ENCODE results near the gene UCHL5.

The UCHL5 gene, protein sequence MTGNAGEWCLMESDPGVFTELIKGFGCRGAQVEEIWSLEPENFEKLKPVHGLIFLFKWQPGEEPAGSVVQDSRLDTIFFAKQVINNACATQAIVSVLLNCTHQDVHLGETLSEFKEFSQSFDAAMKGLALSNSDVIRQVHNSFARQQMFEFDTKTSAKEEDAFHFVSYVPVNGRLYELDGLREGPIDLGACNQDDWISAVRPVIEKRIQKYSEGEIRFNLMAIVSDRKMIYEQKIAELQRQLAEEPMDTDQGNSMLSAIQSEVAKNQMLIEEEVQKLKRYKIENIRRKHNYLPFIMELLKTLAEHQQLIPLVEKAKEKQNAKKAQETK

DNA sequence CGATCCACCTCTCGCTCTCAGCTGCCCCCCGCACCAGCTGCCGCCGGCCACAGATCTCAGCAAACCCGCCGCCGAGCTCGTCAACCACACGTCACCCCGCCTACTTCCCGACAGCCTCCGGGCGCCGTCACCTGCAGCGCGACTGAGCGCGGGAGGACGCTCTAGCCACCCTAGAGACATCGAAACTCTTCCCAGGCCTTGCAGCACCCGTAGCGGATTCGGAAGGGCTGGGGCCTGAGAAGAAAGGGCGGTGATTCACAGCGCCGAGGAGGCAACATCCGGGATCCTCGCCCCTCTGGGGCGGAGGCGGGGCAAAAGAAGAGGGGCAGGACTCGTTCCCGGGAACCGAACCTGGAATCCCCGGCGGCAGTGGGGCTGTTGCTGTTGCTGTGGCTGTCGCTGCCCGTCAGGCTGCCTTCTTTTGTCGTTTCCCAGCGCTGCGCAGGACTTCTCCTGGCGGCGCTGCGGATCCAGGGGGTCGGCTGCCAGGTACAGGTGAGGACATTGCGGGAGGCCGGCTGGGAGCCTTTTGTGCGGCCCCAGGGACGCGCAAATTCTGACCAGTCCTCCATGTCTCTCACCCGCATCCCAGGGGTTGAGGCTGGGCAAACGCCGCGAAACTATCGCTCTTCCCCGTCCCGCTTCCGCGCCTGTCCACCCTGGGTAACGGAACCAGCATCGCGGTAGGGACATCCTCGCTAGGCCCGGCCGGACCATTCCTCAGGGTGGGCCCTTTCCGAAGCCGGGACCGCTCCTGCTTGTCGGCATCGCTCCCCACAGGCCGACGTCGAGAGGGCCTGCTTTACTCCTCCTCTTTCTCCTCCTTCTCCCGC lies at the start of gene UCHL5, which contains the start of gene RO60:
Gene UCHL5, minus strand, starts transcription at position 79 of the 833 bp plus-strand sequence. CDS start 100 bp downstream, outside the sequence.
Gene RO60, plus strand, starts transcription at position 331 of the 833 bp plus-strand sequence. CDS start 9,443 bp downstream, outside the sequence.
- DNase-seq = peak; percentile 89

DNA sequence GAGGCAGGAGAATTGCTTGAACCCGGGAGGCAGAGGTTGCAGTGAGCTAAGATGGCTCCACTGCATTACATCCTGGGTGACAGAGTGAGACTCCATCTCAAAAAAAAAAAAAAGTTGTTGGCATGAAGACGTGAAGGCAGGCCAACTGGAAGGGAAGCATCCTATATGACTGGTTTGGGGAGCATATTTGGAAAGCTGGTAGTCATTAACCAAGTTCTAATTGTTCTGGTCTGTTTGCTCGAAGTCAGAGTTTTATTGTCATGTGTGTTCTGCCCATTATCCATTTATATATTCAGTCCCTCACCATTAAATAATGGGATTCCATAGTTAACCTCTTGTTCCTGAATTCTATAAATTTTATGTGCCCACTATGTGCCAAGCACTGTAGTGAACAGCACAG lies 49.3 kb upstream of the UCHL5 start:
- no peak for DNase-seq

DNA sequence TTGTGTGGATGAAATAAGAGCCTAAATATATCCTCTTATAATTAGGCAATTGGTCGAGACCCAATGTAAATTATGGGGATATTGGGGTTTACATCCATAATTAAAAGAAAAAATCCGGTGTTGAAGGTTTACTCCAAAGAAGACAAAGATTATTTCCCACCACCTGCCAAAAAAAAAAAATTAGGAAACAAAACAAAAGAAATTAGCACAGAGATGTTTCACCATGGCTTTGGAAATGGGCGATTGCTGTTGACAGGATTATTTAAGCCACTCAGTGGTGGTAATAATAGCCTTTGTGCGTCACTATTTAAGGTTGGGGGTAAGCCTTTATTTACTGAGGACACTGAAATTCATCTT lies 46.6 kb upstream of the UCHL5 start:
- no peak for DNase-seq

DNA sequence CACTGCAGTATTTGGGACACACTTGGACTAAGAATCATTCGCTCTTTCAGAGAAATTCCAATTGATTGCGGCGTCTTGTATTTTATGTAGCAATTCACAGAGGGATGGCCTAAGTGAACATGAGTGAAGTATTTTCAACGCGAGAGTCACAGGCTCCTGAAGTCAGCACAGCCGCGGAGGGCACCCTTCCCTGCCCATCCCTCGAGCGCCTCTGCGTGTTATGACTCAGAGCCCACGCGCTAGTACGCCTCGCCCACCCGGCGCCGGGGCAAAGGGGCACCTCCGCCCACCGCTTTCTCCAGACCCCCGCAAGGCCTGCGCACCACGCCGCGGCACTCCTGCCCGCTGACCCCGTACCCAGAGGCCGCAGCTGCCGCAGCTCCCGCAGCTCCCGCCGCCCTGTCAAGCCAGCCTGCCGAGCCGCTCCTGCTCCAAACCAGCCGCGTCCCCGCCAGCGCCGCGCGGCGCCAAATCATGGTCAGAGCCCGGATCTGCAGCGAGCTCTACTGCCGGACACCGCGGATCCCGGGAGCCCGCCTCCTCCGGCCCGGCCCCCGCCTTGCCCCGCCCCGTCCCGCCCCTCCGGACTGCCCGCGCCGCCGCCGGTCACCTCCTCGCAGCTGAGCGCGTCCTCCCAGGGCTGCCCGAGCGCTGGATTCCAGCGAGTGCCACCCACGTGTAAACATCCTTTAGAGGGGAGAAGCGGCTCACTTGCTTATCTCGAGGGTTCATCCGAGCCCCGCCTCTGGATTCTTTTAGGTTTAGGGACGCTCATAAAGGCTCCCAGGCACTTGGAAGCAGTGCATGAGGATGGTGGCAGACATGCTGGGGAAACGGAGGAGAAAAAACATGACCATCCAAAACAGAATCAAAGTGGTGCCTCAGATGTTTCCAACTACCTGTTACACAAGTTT lies 46.0 kb upstream of the UCHL5 start, which contains the start of gene GLRX2:
Gene GLRX2, minus strand, starts transcription at position 508 of the 914 bp plus-strand sequence. Its CDS starts 32 bp downstream, at position 476.
- DNase-seq = peak; percentile 65

DNA sequence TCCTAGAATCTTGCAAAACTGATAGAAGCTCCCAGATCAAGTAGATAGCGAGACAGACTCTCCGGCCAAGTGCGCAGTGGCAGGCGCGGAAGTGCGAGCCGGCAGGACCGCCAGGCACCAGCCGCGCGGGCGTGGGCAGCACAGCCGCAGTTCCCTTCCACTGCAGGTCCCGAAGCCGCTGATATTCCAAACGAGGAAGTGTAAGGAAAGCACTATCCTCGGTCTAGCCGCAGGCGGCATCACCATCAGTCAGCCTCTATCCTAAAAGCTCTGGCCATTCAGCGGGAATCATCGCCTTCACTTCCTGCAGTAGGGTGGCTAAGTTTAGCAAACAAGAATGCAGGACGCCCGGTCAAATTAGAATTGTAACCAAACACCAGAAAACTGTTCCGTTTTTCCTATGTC lies 45.3 kb upstream of the UCHL5 start:
- DNase-seq = peak; percentile 41

DNA sequence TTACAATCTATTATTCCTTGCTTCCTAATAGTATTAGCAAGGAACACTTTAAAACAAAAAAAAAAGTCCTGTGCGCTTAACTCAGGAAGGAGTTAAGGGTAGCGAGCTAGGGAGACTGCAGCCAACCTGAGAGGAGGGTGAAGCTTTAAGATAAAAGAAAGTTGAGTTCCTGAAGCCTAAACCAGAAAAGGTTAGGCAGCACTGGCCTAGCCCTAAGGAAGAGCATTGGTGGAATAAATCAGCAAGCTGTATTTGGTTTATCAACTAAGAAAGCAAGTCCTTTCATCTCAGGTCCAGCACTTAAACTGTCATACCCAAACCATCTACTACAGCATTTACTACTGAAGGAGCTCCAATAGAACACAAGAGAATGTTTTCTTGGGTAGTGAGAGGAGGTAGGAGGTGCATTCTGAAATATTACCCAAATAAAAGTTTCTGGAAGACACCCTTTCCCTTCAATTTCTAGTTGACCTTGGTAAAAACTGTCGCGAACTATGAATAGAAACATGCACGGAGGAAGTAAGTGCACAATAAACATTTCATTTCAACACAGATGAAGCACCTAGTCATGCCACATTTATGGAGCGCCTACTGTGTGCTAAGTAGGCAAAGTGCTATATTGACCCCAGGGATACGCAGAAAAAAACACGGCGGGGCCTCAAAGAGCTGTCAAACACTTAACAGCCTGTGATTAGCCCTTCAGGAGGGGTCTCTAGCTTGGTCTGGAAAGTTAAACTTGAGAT lies 44.8 kb upstream of the UCHL5 start:
- no peak for DNase-seq

DNA sequence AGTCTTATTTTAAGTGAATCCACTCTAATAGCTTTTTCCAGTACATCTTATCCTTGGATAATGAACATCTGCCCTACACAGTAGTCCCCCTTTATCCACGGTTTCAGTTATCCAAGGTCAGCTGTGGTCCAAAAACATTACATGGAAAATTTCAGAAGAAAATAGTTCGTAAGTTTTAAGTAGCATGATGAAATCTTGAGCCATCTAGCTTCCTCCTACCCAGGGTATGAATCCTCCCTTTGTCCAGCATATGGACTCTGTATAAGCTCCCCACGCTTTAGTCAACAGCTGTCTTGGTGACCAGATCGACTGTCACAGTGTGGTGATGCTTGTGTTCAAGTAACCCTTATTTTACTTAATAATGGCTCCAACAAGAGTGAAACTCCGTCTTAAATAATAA lies 43.5 kb upstream of the UCHL5 start:
- no peak for DNase-seq

DNA sequence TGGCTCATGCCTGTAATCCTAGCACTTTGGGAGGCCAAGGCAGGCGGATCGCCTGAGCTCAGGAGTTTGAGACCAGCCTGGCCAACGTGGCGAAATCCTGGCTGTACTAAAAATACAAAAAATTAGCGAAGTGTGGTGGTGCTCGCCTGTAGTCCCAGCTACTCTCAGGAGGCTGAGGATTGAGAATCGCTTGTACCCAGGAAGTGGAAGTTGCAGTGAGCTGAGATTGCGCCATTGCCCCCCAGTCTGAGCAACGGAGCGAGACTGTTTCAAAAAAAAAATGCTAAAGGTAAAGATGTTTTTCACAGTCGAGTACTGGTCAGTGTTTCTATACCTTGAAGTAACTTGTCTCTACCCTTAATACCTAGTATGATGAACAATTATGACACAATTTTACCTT lies 35.0 kb upstream of the UCHL5 start:
- DNase-seq = no peak

DNA sequence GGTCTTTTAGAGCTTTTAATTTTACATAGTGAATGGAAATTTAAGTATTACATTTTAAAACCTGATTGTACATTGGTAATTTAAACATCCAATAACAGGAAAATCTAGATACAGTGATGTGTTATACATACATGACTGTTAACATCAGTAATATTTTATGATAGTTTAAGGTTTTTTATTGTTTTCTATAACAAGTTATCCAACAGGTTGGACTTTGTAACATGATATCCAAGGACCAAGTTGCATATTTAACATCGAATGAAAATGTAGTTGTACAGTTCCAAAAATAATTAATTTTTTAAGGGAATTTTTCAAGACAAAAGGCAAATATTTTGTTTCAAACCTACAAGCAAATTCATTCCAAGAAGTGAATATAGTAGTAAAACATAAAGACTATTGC lies 31.7 kb upstream of the UCHL5 start:
- DNase-seq = no peak

DNA sequence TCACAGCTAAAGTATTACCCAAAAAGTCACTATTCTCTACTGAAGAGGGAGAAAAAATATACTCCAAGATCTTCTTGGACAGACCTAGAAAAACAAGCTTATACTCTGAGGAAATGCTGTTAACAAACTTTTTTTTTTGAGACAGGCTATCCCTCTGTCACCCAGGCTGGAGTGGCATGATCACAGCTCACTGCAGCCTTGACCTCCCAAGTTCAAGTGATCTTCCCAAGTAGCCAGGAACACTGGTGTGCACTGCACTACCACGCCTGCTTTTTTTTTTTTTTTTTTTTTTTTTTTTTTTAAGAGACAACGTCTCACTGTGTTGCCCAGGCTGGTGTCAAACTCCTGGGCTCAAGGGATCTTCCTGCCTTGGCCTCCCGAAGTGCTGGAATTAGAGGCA lies 28.7 kb upstream of the UCHL5 start:
- DNase-seq = no peak

DNA sequence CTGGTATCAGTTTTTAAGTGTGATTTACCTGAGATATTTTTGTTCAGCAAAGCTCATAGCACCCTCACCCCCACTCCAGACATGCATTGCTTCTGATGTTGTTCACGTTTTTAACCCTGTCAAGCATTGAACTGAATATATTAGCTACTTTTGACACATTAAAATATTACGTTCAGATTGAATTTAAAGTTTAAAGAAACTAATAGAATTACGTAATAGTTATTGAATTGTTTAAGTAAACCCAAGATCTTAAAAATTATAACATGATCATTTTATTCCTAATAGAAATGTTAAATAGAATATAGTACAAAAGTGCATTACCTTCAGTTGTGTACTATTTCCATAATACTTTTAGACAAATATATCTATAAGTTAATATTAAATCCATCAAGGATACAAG lies 27.2 kb upstream of the UCHL5 start:
- DNase-seq = no peak

DNA sequence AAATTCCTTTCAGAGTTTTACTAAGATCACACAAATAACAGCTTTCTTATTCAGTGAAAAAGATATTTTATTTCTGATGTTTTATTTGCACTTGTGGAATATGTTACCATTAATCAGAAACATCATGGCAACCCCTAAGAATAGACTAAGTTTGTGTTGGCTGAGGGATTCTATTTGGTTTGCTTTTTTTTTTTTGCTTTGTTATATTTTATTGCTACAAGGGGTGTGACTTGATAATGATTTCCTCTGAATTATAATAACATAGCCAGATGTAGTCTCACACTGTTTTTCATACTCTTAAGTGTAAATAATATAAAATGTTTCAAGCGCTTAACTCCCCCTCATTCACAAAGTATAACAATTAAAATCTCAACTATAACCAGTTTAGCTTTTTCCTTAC lies 26.1 kb upstream of the UCHL5 start:
- DNase-seq = no peak

DNA sequence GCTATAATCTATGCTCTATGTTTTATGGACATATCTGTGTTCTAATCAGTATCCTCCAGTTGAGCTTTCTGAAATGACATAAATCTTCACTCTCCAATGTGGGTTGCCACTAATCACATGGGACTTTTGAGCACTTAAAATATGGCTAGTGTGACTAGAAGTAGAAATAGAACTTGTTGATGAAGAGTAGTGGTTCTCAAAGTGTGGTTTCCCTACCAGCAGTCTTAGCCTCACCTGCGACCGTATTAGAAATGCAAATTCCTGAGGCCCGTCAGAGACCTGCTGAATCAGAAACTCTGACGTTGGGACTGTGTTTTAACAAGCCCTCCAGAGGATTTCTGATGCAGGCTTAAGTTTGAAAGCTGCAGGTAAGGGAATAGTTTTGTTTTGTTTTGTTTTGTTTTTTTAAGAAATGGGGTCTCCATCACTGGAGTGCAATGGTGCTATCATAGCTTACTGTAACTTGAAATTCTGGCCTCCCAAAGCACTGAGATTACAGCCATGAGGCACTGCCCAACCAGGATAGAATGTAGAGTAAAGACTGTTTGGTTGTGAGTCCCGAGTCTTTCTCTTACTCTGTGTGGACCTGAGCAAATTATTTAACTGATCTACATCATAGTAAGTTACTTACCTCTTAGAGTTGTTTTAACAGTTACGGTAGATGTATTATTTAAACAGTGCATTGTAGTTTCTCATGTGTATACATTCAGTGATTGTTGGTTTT lies 24.4 kb upstream of the UCHL5 start:
- DNase-seq = no peak

DNA sequence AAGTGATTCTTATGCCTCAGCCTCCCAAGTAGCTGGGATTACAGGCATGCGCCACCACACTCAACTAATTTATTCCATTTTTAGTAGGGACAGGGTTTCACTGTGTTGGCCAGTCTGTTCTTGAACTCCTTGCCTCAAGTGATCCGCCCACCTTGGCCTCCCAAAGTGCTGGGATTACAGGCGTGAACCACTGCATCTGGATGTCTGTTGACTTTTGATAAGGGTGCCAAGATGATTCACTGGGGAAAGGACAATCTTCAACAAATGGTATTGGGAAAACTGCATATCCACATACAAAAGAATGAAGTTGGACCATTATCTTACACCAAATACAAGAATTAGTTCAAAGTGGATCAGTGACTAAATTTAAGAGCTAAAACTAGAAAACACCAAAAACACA lies 20.0 kb upstream of the UCHL5 start:
- no peak for DNase-seq

DNA sequence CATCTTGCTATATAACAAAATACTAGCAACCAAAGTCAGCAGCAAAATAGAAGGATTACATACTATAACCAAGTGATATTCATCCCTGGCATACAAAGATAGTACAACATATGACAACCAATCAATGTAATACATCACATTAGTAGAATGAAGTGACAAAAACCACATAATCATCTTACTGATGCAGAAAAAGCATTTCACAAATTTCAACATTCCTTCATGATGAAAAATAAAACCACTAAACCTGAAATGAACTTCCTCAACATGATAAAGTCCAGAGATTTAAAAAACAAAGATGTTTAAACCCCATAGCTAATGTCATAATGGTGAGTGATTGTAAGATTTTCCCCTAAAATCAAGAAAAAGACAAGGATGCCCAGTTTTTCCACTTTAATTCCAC lies 18.8 kb upstream of the UCHL5 start:
- DNase-seq = no peak

DNA sequence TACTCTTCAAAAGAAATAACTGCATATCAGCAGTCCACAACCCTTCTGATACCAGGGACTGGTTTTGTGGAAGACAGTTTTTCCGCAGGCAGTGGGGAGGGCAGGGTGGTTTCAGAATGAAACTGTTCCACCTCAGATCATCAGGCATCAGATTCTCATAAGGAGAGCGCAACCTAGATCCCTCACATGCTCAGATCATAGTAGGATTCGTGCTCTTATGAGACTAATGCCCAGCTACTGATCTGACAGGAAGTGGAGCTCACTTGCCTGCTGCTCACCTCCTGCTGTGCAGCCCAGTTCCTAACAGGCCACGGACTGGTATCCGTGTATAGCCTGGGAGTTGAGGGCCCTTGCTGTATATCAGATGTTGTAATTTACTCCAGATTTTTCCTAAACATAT lies 11.8 kb upstream of the UCHL5 start:
- no peak for DNase-seq

DNA sequence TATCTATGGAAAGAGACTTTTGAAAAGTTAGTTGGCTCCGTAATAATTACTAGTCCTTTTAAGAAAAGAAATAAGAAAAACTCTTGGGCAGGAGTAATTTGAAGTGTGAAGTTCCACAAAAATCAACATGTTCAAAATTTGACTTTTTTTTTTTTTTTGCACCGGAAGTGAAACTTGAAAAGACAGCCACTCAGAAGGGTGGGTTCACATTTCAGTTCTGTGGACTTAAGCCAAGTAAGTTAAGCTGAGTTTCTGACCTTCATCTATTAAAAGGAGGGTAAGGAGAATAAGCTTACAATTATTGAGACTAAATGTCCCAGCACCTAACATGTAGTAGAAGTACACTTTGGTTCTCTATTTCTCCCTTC lies 11.2 kb upstream of the UCHL5 start:
- no peak for DNase-seq

DNA sequence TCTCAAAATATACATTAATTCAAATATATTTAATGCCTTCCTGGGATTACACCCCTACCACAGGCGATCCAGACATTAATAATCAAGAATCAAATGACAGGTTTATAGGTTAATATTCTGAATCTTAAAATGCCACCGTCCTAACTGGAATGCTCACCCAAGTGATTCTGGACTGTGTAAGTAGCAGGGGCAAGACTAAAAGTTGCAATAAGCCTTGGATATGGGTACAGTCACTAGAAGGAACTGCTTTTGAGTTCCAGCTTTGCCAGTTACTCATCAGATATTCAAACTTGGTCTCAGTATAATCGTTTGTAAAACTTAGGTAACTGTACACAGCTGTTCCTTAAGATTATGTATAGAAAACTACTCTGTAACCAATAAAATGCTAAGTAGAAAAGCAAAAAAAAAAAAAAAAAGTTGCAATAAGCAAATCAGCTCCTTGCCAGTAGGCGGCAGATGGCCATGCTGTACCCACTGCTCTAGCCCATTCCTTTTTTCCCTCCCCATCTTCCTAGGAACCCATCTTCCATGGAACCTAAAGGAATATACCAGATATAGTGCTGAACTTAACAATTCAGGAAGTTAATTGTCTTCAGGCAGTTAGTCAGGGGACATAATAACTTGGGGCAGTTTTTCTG lies 10.7 kb upstream of the UCHL5 start:
- no peak for DNase-seq

DNA sequence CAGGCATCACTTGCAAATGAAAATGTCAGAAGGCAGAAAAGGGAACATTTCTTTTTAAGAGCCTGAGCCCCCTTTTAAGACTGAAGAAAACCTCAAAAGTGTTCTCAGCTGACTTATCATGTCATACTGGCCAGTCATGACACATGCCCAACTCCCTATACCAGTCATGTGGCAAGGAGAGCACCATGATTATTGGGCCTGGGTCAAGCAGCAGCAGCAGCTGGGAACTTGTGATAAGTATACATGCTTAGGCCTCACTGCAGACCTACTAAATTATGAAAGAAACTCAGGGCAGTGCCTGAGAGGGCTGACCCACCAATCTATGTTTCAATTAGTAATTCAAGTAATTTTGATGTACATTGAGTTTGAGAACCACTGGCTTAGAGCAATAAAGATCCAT lies 8.9 kb upstream of the UCHL5 start:
- DNase-seq = no peak

DNA sequence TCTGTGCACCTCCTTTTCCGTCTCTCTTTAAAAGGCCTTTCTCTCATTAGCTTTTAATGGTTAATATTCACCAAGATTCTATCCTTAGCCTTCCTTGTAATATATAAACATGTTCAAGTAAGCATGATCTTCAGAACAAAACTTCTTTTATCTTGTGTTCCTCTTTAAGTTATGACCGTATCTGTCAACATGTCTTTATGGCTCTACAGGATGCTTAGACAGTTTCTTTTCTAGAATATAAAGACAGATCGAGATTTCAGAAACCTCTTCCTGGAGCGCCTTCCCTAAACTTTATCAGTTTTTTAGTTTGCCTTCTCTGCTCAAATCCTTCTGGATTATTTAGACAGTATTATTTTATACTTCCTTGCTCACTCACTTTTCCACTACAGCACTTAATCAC lies 7.4 kb upstream of the UCHL5 start:
- DNase-seq = no peak

DNA sequence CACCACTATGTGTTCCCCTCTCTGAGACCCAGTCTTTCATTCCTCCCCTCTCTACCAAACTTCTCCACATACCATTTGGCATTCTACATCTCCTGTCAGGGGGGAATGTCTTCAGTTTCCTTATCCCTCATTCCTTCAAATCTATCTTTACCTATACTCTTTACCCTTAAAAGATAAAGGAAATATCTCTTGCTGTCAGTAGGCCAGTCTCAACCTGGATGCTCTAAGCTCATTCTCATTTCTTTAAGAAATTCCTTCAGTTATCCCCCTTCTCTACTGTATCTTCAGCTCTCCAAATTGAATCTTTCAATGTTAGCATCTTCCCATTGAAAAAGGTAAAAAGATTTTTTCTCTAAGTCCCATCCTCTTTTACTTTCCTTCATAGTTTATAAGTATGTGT lies 6.8 kb upstream of the UCHL5 start:
- DNase-seq = no peak

Measured in activated CD4-positive, CD25-positive, alpha-beta regulatory T cell treated with anti-CD3 and anti-CD28 coated beads, Interleukin-2, amount 50 U/mL, for 72 hours (primary cell).